NCI-H2171 treated with DMSO at 0.1 percent for 48 hours (cell line): ENCODE results near the gene MBP.

ENCODE experiments used
- DNase-seq: peaks from one replicate; lab custom pipeline; 2025; lab: John Stamatoyannopoulos, UW

MBP gene

GRCh38 chr18:77133835-77134496 lies 1.4 kb upstream of the MBP start:
- DNase-seq, result peak; percentile 1

- no peak for DNase-seq
Measured at GRCh38 chr18:77133051-77133834, 660 bp upstream of the MBP start.

GRCh38 chr18:77131652-77132368 lies 773 bp downstream of the MBP start:
- no peak for DNase-seq

GRCh38 chr18:77131100-77131651 lies 1.4 kb downstream of the MBP start:
- DNase-seq, result no peak

- no peak for DNase-seq
Measured at GRCh38 chr18:77130229-77131099, 2.1 kb downstream of the MBP start.

GRCh38 chr18:77129150-77129551 lies 3.4 kb downstream of the MBP start:
- no peak for DNase-seq

- peak; percentile 66 for DNase-seq
Measured at GRCh38 chr18:77127769-77128671, 4.6 kb downstream of the MBP start.

- no peak for DNase-seq
Measured at GRCh38 chr18:77124452-77124922, 8.1 kb downstream of the MBP start.

- no peak for DNase-seq
Measured at GRCh38 chr18:77123320-77124231, 9.0 kb downstream of the MBP start.

GRCh38 chr18:77121523-77121922 lies 11.1 kb downstream of the MBP start:
- no peak for DNase-seq

- DNase-seq, result no peak
Measured at GRCh38 chr18:77119851-77120491, 12.6 kb downstream of the MBP start.

- no peak for DNase-seq
Measured at GRCh38 chr18:77119101-77119850, 13.3 kb downstream of the MBP start.

- no peak for DNase-seq
Measured at GRCh38 chr18:77118256-77119090, 14.1 kb downstream of the MBP start.

- DNase-seq, result no peak
Measured at GRCh38 chr18:77116201-77117080, 16.1 kb downstream of the MBP start.

GRCh38 chr18:77115192-77115953 lies 17.2 kb downstream of the MBP start:
- no peak for DNase-seq
